ENCODE measurements around the gene WNK2.

The WNK2 gene

DNA sequence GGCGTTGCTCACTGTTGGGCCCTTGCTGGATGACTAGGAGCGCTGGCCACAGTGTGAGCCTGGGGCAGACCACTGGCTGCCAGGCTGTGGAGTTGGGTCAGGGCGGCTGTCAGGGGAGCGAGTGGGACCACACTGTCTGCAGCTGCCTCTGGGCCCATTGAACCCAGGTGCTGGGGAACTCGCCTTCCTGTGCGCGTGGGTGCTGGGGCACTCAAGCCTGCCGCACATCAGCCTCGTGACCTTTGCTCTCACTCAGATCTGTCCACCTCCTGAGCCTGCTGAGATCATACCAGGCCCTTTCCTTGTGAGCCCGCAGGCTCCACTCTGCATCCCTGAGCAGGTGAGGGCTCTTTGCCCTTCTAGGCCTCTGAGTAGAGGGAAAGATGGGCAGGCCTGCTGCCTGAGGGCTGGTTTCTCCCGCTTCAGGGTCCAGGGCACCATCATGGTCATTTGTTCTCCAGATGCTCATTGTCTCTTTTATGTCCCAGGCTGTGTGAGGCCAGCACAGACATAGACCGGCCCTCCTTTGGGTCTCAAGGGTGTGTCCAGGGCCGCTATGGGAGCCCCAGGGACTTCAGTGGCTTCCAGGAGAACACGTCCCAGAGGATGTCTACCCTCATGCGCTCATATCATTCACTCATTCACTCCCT, 26.5 kb downstream of the WNK2 start:
- no peaks in the 10 kb centered on the region for H3K27me3 ChIP-seq
- TF ChIP-seq, protein P1, sequence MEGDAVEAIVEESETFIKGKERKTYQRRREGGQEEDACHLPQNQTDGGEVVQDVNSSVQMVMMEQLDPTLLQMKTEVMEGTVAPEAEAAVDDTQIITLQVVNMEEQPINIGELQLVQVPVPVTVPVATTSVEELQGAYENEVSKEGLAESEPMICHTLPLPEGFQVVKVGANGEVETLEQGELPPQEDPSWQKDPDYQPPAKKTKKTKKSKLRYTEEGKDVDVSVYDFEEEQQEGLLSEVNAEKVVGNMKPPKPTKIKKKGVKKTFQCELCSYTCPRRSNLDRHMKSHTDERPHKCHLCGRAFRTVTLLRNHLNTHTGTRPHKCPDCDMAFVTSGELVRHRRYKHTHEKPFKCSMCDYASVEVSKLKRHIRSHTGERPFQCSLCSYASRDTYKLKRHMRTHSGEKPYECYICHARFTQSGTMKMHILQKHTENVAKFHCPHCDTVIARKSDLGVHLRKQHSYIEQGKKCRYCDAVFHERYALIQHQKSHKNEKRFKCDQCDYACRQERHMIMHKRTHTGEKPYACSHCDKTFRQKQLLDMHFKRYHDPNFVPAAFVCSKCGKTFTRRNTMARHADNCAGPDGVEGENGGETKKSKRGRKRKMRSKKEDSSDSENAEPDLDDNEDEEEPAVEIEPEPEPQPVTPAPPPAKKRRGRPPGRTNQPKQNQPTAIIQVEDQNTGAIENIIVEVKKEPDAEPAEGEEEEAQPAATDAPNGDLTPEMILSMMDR (IDR thresholded peaks at IDR 0.05), result no peak
- no peak overlapping the region for H3K27ac ChIP-seq
- intact Hi-C loops (cut with DNase I; ENCODE audit: low total_unique reads), result no loop called here
- H3K9me3 ChIP-seq, result no peaks in the 10 kb centered on the region
- peaks cover 0 to 31% (median 28%) of the 10 kb centered on the region in 4 donors for H3K4me1 ChIP-seq
- no peaks in the 10 kb centered on the region for H3K36me3 ChIP-seq
- DNase-seq, result no peak
- H3K4me3 ChIP-seq, result no peak overlapping the region

DNA sequence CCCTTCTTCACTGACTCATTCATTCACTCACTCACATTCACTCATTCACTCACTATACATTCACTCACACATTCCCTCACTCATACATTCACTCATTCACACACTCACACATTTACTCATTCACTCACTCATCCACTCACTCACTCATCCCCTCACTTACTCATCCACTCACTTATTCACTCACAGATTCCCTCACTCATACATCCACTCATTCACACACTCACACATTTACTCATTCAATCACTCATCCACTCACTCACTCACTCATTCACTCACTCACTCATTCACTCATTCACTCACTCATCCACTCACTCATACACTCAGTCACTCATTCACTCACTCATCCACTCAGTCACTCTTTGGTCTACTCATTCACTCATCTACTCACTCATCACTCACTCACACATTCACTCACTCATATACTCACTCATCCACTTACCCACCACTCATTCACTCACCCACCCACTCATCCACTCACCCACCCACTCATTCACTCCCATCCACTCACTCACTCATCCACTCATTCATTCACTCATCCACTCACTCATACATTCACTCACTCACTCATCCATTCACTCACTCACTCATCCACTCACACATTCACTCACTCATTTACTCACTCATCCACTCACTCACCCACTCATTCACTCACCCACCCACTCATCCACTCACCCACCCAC, 27.2 kb downstream of the WNK2 start:
- Histone ChIP-seq H3K36me3 (no peaks in the 10 kb centered on the region), H3K4me1 (peaks cover 0 to 24% (median 22%) of the 10 kb centered on the region in 4 donors), H3K4me3 (no peak overlapping the region), H3K27ac (no peak overlapping the region), H3K27me3 (no peaks in the 10 kb centered on the region), H3K9me3 (no peaks in the 10 kb centered on the region)
- DNase-seq, result no peak
- intact Hi-C loops (cut with DNase I; ENCODE audit: low total_unique reads), result no loop called here
- TF ChIP-seq, protein P1 (IDR thresholded peaks at IDR 0.05), result no peak

DNA sequence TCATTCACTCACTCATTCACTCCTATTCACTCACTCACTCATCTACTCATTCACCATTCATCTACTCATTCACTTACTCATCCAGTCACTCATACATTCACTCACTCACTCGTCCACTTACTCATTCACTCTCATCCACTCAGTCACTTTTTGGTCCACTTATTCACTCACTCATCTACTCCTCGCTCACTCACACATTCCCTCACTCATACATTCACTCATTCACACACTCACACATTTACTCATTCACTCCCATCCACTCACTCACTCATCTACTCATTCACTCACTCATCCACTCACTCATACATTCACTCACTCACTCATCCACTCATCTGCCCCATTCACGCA, 27.7 kb downstream of the WNK2 start:
- H3K9me3 ChIP-seq, result no peaks in the 10 kb centered on the region
- H3K4me3 ChIP-seq, result no peak overlapping the region
- TF ChIP-seq, protein P1 (IDR thresholded peaks at IDR 0.05), result no peak
- H3K36me3 ChIP-seq, result no peaks in the 10 kb centered on the region
- no peak overlapping the region for H3K27ac ChIP-seq
- no peak for DNase-seq
- peaks cover 0 to 19% (median 17%) of the 10 kb centered on the region in 4 donors for H3K4me1 ChIP-seq
- intact Hi-C loops (cut with DNase I; ENCODE audit: low total_unique reads), result no loop called here
- H3K27me3 ChIP-seq, result no peaks in the 10 kb centered on the region

DNA sequence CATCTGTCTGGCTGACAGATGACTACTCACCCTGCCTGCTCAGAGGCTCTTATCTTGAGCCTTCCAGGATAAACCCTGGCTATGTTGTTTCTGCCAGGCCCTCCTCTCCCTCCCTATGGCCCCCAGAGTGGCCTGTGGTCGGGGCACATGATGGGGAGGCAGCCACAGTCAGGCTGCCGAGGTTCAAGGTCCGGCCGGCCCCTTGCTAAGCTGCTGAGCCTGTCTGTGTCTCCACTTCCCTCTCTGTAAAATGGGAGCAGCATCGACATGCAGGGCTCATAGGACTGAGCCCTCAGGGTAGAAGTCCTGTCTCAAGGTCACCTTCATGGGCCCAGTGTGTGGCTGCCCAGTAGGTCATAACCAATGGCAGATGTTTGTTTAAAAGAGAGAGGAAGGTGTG, 28.5 kb downstream of the WNK2 start:
- TF ChIP-seq, protein P1 (IDR thresholded peaks at IDR 0.05), result no peak
- peaks cover 0 to 11% (median 9%) of the 10 kb centered on the region in 4 donors for H3K4me1 ChIP-seq
- H3K36me3 ChIP-seq, result no peaks in the 10 kb centered on the region
- no peak overlapping the region for H3K4me3 ChIP-seq
- no peaks in the 10 kb centered on the region for H3K9me3 ChIP-seq
- no peaks in the 10 kb centered on the region for H3K27me3 ChIP-seq
- no peak overlapping the region for H3K27ac ChIP-seq
- intact Hi-C loops (cut with DNase I; ENCODE audit: low total_unique reads), result no loop called here
- DNase-seq, result no peak

DNA sequence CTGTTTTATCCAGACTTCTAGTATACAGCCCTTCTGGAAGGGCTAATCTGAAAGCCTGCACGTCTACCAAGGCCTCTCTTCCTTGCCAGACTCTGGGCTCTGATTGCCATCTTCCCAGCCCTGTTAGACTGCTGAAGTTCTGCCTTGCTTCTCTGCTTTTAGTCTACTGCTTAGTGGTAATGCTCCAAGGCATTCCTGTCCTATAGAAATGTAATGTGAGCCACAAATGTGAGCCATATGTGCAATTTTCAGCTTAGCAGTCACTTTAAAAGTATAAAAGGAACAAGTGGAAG, 32.1 kb downstream of the WNK2 start:
- TF ChIP-seq, protein P1 (IDR thresholded peaks at IDR 0.05), result no peak
- no peak for DNase-seq

More for the DNA sequence above, 32.1 kb downstream of the WNK2 start:
- Histone ChIP-seq H3K4me1 (no peaks in the 10 kb centered on the region), H3K9me3 (no peaks in the 10 kb centered on the region), H3K27ac (no peak overlapping the region), H3K36me3 (no peaks in the 10 kb centered on the region), H3K27me3 (no peaks in the 10 kb centered on the region), H3K4me3 (no peak overlapping the region)
- intact Hi-C loops (cut with DNase I; ENCODE audit: low total_unique reads), result no loop called here
